ENCODE results near the gene OR10C1.
"Not testable (repeated sequence)": the region's sequence is repeated elsewhere in the genome, so short reads cannot be mapped to it uniquely, and the experiment has no call there.

Gene OR10C1

GRCh38 chr6:29439006-29439405 lies at the start of gene OR10C1:
OR10C1 (plus strand) TSS chr6:29439306; CDS start chr6:29440016, 710 bp downstream.
- H3K4me3 ChIP-seq (ENCODE audit: low read length), result no peak within 1 kb of the TSS
- no peak for TF ChIP-seq ZNF274 (IDR thresholded peaks at IDR 0.05; ENCODE audit: low read depth, low read length)

GRCh38 chr6:29395331-29395730 lies 43.8 kb upstream of the OR10C1 start, which contains the start of gene OR12D2:
OR12D2 (plus strand) TSS chr6:29395631; CDS start chr6:29396700, 1,069 bp downstream.
- no peak for TF ChIP-seq ZNF274 (IDR thresholded peaks at IDR 0.05; ENCODE audit: low read depth, low read length)
- no peak within 1 kb of the TSS for H3K4me3 ChIP-seq (ENCODE audit: low read length)

GRCh38 chr6:29399525-29399924 lies 39.6 kb upstream of the OR10C1 start:
- H3K4me3 ChIP-seq (ENCODE audit: low read length), result no peak overlapping the region
- no peak for TF ChIP-seq ZNF274 (IDR thresholded peaks at IDR 0.05; ENCODE audit: low read depth, low read length)

GRCh38 chr6:29403801-29404200 lies 35.3 kb upstream of the OR10C1 start:
- no peak for TF ChIP-seq ZNF274 (IDR thresholded peaks at IDR 0.05; ENCODE audit: low read depth, low read length)

GRCh38 chr6:29414588-29414987 lies 24.5 kb upstream of the OR10C1 start, which contains the start of gene OR12D1:
OR12D1 (plus strand) TSS chr6:29414928.
- H3K4me3 ChIP-seq (ENCODE audit: low read length), result no peak within 1 kb of the TSS
- TF ChIP-seq ZNF274 (IDR thresholded peaks at IDR 0.05; ENCODE audit: low read depth, low read length), result no peak

More at GRCh38 chr6:29403801-29404200, 35.3 kb upstream of the OR10C1 start:
- no peak overlapping the region for H3K4me3 ChIP-seq (ENCODE audit: low read length)

- TF ChIP-seq ZNF274 (IDR thresholded peaks at IDR 0.05; ENCODE audit: low read depth, low read length), result no peak
- no peak overlapping the region for H3K4me3 ChIP-seq (ENCODE audit: low read length)
Observed at GRCh38 chr6:29419516-29419915, 19.6 kb upstream of the OR10C1 start.

GRCh38 chr6:29424168-29424567 lies 14.9 kb upstream of the OR10C1 start:
- no peak overlapping the region for H3K4me3 ChIP-seq (ENCODE audit: low read length)
- TF ChIP-seq ZNF274 (IDR thresholded peaks at IDR 0.05; ENCODE audit: low read depth, low read length), result no peak

- TF ChIP-seq ZNF274 (IDR thresholded peaks at IDR 0.05; ENCODE audit: low read depth, low read length), result no peak
- no peak overlapping the region for H3K4me3 ChIP-seq (ENCODE audit: low read length)
Observed at GRCh38 chr6:29424575-29424974, 14.5 kb upstream of the OR10C1 start.

- H3K4me3 ChIP-seq (ENCODE audit: low read length), result no peak overlapping the region
- TF ChIP-seq ZNF274 (IDR thresholded peaks at IDR 0.05; ENCODE audit: low read depth, low read length), result no peak
Observed at GRCh38 chr6:29425075-29425474, 14.0 kb upstream of the OR10C1 start.

GRCh38 chr6:29426654-29427053 lies 12.5 kb upstream of the OR10C1 start:
- no peak for TF ChIP-seq ZNF274 (IDR thresholded peaks at IDR 0.05; ENCODE audit: low read depth, low read length)
- no peak overlapping the region for H3K4me3 ChIP-seq (ENCODE audit: low read length)

GRCh38 chr6:29436730-29437129 lies 2.4 kb upstream of the OR10C1 start:
- not testable (repeated sequence) for H3K4me3 ChIP-seq (ENCODE audit: low read length)

GRCh38 chr6:29442719-29443118 lies 3.6 kb downstream of the OR10C1 start:
- no peak for TF ChIP-seq ZNF274 (IDR thresholded peaks at IDR 0.05; ENCODE audit: low read depth, low read length)
- no peak overlapping the region for H3K4me3 ChIP-seq (ENCODE audit: low read length)

- not testable (repeated sequence) for H3K4me3 ChIP-seq (ENCODE audit: low read length)
Observed at GRCh38 chr6:29444031-29444430, 4.9 kb downstream of the OR10C1 start.

- no peak overlapping the region for H3K4me3 ChIP-seq (ENCODE audit: low read length)
- TF ChIP-seq ZNF274 (IDR thresholded peaks at IDR 0.05; ENCODE audit: low read depth, low read length), result no peak
Observed at GRCh38 chr6:29447670-29448069, 8.6 kb downstream of the OR10C1 start.

GRCh38 chr6:29451471-29452193 lies 12.5 kb downstream of the OR10C1 start:
- TF ChIP-seq ZNF274 (IDR thresholded peaks at IDR 0.05; ENCODE audit: low read depth, low read length), result no peak
- no peak overlapping the region for H3K4me3 ChIP-seq (ENCODE audit: low read length)

- TF ChIP-seq ZNF274 (IDR thresholded peaks at IDR 0.05; ENCODE audit: low read depth, low read length), result no peak
- no peak within 1 kb of the TSS for H3K4me3 ChIP-seq (ENCODE audit: low read length)
Observed at GRCh38 chr6:29456971-29457370, 17.9 kb downstream of the OR10C1 start, which contains the start of the genes OR11A1 and OR2H1. OR11A1 (minus strand) TSS chr6:29457071; CDS start chr6:29427641, 29,430 bp downstream. OR2H1 (plus strand) TSS chr6:29457155; CDS start chr6:29461770, 4,615 bp downstream.

All from GM08714 (cell line).